ENCODE results near the gene MON2. TPM values are rescaled to one million over a fixed set of nuclear protein-coding genes. Genes with fewer than 3 reads are reported as not detected.
"Not testable (repeated sequence)": the region's sequence is repeated elsewhere in the genome, so short reads cannot be mapped to it uniquely, and the experiment has no call there.

MON2 gene
- total RNA-seq, 1 donor from 2014 or later: 26.4 TPM

- intact Hi-C loops (cut with DNase I): loop anchor here (5.0 kb wide), 1 partner anchor 207 kb away; the partner anchor contains the start of gene USP15
- DNase-seq (ENCODE audit: low spot score): no peak
Observed at GRCh38 chr12:62469704-62470103, 3.1 kb downstream of the MON2 start.

- no peak for DNase-seq (ENCODE audit: low spot score)
- intact Hi-C loops (cut with DNase I): no loop called here
Observed at GRCh38 chr12:62471734-62472133, 5.1 kb downstream of the MON2 start.

GRCh38 chr12:62472472-62472871 is 5.8 kb downstream of the MON2 start:
- no peak for DNase-seq (ENCODE audit: low spot score)
- intact Hi-C loops (cut with DNase I): no loop called here

- intact Hi-C loops (cut with DNase I): no loop called here
- DNase-seq (ENCODE audit: low spot score): no peak
Observed at GRCh38 chr12:62481843-62482540, 15.4 kb downstream of the MON2 start.

GRCh38 chr12:62482769-62483168 is 16.1 kb downstream of the MON2 start:
- no peak for DNase-seq (ENCODE audit: low spot score)
- intact Hi-C loops (cut with DNase I): no loop called here

GRCh38 chr12:62484233-62484632 is 17.6 kb downstream of the MON2 start:
- intact Hi-C loops (cut with DNase I): no loop called here
- no peak for DNase-seq (ENCODE audit: low spot score)

- intact Hi-C loops (cut with DNase I): no loop called here
Observed at GRCh38 chr12:62505786-62506185, 39.2 kb downstream of the MON2 start.

GRCh38 chr12:62512901-62513300 is 46.3 kb downstream of the MON2 start:
- intact Hi-C loops (cut with DNase I): no loop called here
- DNase-seq (ENCODE audit: low spot score): no peak

More at GRCh38 chr12:62505786-62506185, 39.2 kb downstream of the MON2 start:
- DNase-seq (ENCODE audit: low spot score): no peak

GRCh38 chr12:62514080-62514479 is 47.5 kb downstream of the MON2 start:
- intact Hi-C loops (cut with DNase I); DNase-seq (ENCODE audit: low spot score): not testable (repeated sequence)

- intact Hi-C loops (cut with DNase I): no loop called here
- no peak for DNase-seq (ENCODE audit: low spot score)
Observed at GRCh38 chr12:62516927-62517326, 50.3 kb downstream of the MON2 start.

GRCh38 chr12:62517887-62518286 is 51.3 kb downstream of the MON2 start:
- DNase-seq (ENCODE audit: low spot score): no peak
- intact Hi-C loops (cut with DNase I): no loop called here

- intact Hi-C loops (cut with DNase I): no loop called here
- no peak for DNase-seq (ENCODE audit: low spot score)
Observed at GRCh38 chr12:62519043-62519442, 52.4 kb downstream of the MON2 start.

GRCh38 chr12:62520361-62520760 is 53.7 kb downstream of the MON2 start:
- DNase-seq (ENCODE audit: low spot score): no peak
- intact Hi-C loops (cut with DNase I): no loop called here

GRCh38 chr12:62522984-62523383 is 56.4 kb downstream of the MON2 start:
- intact Hi-C loops (cut with DNase I): no loop called here
- no peak for DNase-seq (ENCODE audit: low spot score)

GRCh38 chr12:62523619-62524018 is 57.0 kb downstream of the MON2 start:
- intact Hi-C loops (cut with DNase I): no loop called here
- DNase-seq (ENCODE audit: low spot score): no peak

GRCh38 chr12:62525271-62525670 is 58.6 kb downstream of the MON2 start:
- intact Hi-C loops (cut with DNase I): no loop called here
- no peak for DNase-seq (ENCODE audit: low spot score)

- intact Hi-C loops (cut with DNase I): no loop called here
- DNase-seq (ENCODE audit: low spot score): no peak
Observed at GRCh38 chr12:62530596-62530995, 64.0 kb downstream of the MON2 start.

GRCh38 chr12:62532333-62532732 is 65.7 kb downstream of the MON2 start:
- intact Hi-C loops (cut with DNase I): no loop called here
- DNase-seq (ENCODE audit: low spot score): no peak

GRCh38 chr12:62533087-62533754 is 66.6 kb downstream of the MON2 start:
- intact Hi-C loops (cut with DNase I): no loop called here
- no peak for DNase-seq (ENCODE audit: low spot score)

GRCh38 chr12:62533755-62534107 is 67.1 kb downstream of the MON2 start:
- no peak for DNase-seq (ENCODE audit: low spot score)

GRCh38 chr12:62536546-62536945 is 69.9 kb downstream of the MON2 start:
- no peak for DNase-seq (ENCODE audit: low spot score)
- intact Hi-C loops (cut with DNase I): no loop called here

More at GRCh38 chr12:62533755-62534107, 67.1 kb downstream of the MON2 start:
- intact Hi-C loops (cut with DNase I): no loop called here
